Thyroid gland (tissue), 4 donors: ENCODE data around the gene PLCB4.

ENCODE experiments used
- POLR2A ChIP-seq, 2 donors: fragments of 450-650 bp; IDR thresholded peaks; one replicate each; pipeline ENCODE4 v1.6.1; 2017; ENCODE audit warnings: antibody characterized with exemption in 2 of 2, mild to moderate bottlenecking in 2 of 2, moderate library complexity in 1 of 2
- TF ChIP-seq, protein P1 (sequence below), 6 experiments: fragments of 200-600 bp in 3 of 6; fragments of 450-650 bp in 3 of 6; sonication (generic) in 3 of 6; IDR thresholded peaks; one replicate each; pipeline ENCODE4 v1.5.1; 2016 to 2019; ENCODE audit warnings: antibody characterized with exemption in 6 of 6, mild to moderate bottlenecking in 2 of 6, inconsistent platforms in 1 of 6, moderate library complexity in 1 of 6

- TF ChIP-seq, protein P1, sequence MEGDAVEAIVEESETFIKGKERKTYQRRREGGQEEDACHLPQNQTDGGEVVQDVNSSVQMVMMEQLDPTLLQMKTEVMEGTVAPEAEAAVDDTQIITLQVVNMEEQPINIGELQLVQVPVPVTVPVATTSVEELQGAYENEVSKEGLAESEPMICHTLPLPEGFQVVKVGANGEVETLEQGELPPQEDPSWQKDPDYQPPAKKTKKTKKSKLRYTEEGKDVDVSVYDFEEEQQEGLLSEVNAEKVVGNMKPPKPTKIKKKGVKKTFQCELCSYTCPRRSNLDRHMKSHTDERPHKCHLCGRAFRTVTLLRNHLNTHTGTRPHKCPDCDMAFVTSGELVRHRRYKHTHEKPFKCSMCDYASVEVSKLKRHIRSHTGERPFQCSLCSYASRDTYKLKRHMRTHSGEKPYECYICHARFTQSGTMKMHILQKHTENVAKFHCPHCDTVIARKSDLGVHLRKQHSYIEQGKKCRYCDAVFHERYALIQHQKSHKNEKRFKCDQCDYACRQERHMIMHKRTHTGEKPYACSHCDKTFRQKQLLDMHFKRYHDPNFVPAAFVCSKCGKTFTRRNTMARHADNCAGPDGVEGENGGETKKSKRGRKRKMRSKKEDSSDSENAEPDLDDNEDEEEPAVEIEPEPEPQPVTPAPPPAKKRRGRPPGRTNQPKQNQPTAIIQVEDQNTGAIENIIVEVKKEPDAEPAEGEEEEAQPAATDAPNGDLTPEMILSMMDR (IDR thresholded peaks at IDR 0.05), result no peak
- no peak for TF ChIP-seq POLR2A (IDR thresholded peaks at IDR 0.05)
Observed at GRCh38 chr20:9329355-9330101, 260.6 kb downstream of the PLCB4 start.
